ENCODE results near the gene ATP2C2.

DNA sequence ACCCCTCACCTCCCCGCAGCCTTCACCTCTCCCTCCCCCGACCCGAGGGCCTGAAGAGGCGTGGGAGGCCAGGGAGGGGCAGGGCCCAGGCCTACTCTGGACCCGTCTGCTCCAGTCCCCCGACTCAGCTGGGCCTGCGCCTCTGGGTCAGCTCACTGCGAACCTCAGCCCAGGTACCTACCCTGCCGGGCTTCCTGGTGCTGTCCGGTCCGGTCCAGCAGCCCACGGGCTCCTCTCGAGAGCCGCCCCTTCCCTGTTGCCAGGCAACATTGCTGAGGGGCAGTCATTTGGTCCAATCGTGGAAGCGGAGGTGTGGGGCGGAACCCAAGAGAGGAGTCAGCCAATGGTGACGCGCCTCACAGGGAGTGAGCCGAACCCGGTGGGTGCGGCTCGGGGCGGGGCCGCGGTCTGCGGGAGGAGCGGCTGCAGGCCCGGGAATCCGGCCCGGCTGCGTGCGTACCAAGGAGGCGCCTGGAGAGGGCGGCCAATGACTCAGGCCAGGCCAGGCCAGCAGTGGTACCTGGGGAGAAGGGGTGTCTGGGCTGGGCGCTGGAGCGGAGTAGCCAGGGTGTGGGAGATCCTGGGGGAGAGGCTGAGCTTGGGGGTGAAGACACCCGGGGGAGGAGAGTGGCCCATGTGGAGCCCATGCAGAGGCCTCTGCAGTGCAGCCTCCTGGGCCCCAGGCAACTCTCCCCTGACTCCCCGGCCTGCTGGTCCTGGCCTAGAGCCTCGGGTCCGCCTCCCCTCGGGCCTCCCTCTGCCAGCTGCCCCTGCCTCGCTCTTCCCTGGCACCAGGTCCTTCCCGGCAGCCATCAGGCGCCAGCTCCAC is 136.3 kb downstream of the ATP2C2 start, which contains the start of gene MEAK7:
- TF ChIP-seq CTCF (optimal IDR thresholded peaks at IDR 0.05 in 1 of 3, IDR thresholded peaks at IDR 0.05 in 1 of 3, conservative IDR thresholded peaks at IDR 0.05 in 1 of 3; ENCODE audit: extremely low read depth in 1 of 3, insufficient read depth in 2 of 3, low read length in 3 of 3) = peak in 1 of 3 experiments; percentile 17
- TF ChIP-seq EZH2 (IDR thresholded peaks at IDR 0.05; ENCODE audit: low read length) = no peak
